ENCODE results near the gene IL26. TPM values are rescaled to one million over a fixed set of nuclear protein-coding genes. Genes with fewer than 3 reads are reported as not detected.

The IL26 gene
- polyA plus RNA-seq, 1 donor from 2014 or later, result not detected

GRCh38 chr12:68180792-68181744 lies 44.5 kb downstream of the IL26 start:
- H3K9me2 ChIP-seq (ENCODE audit: insufficient read depth, low read length), result no peaks in the 10 kb centered on the region
- no peak overlapping the region for H3K9ac ChIP-seq (ENCODE audit: low read length)
- no peak for TF ChIP-seq REST (IDR thresholded peaks at IDR 0.05; ENCODE audit: borderline replicate concordance)
- TF ChIP-seq EP300 (conservative IDR thresholded peaks at IDR 0.05; ENCODE audit: poor library complexity, severe bottlenecking), result no peak
- no peak for TF ChIP-seq SMC3 (conservative IDR thresholded peaks at IDR 0.05; ENCODE audit: poor library complexity)
- no peak for TF ChIP-seq TAF1 (IDR thresholded peaks at IDR 0.05; ENCODE audit: low read depth)
- TF ChIP-seq MXI1 (conservative IDR thresholded peaks at IDR 0.05; ENCODE audit: poor library complexity, severe bottlenecking), result no peak
- TF ChIP-seq RAD21 (conservative IDR thresholded peaks at IDR 0.05), result no peak
- TF ChIP-seq EZH2 (IDR thresholded peaks at IDR 0.05; ENCODE audit: borderline replicate concordance, insufficient read depth, low read length, poor library complexity, severe bottlenecking), result no peak
- TF ChIP-seq POLR2AphosphoS5 (IDR thresholded peaks at IDR 0.05), result no peak
- no peaks in the 10 kb centered on the region for H3K36me3 ChIP-seq (ENCODE audit: insufficient read depth, low read length)
- H3F3A ChIP-seq (ENCODE audit: insufficient read depth, low read length, poor library complexity, severe bottlenecking), result no peaks in the 10 kb centered on the region
- no peaks in the 10 kb centered on the region for H3K9me3 ChIP-seq (ENCODE audit: low read length)
- H3K27ac ChIP-seq (ENCODE audit: low read length), result no peak overlapping the region
- no peak overlapping the region for H3K4me3 ChIP-seq (ENCODE audit: low read length)
- no peak overlapping the region for H3K4me2 ChIP-seq (ENCODE audit: low read length)
- H3K79me2 ChIP-seq (replicated peaks; ENCODE audit: insufficient read depth, low read length), result no peaks in the 10 kb centered on the region
- no peaks in the 10 kb centered on the region for H3K27me3 ChIP-seq (ENCODE audit: insufficient read depth, low read depth, low read length)
- H2AFZ ChIP-seq (ENCODE audit: low read depth, low read length), result no peak overlapping the region
- H4K20me1 ChIP-seq (ENCODE audit: insufficient read depth), result no peaks in the 10 kb centered on the region

- no peaks in the 10 kb centered on the region for H3K9me3 ChIP-seq (ENCODE audit: low read length)
- no peaks in the 10 kb centered on the region for H3K9me2 ChIP-seq (ENCODE audit: insufficient read depth, low read length)
- H3K79me2 ChIP-seq (replicated peaks; ENCODE audit: insufficient read depth, low read length), result no peaks in the 10 kb centered on the region
- TF ChIP-seq EP300 (conservative IDR thresholded peaks at IDR 0.05; ENCODE audit: poor library complexity, severe bottlenecking) (no peak), MXI1 (conservative IDR thresholded peaks at IDR 0.05; ENCODE audit: poor library complexity, severe bottlenecking) (no peak), SMC3 (conservative IDR thresholded peaks at IDR 0.05; ENCODE audit: poor library complexity) (no peak), RAD21 (conservative IDR thresholded peaks at IDR 0.05) (no peak), CTCF (IDR thresholded peaks at IDR 0.05; ENCODE audit: poor library complexity, severe bottlenecking) (no peak), POLR2AphosphoS5 (IDR thresholded peaks at IDR 0.05) (no peak), REST (IDR thresholded peaks at IDR 0.05; ENCODE audit: borderline replicate concordance) (no peak)
- no peak overlapping the region for H3K9ac ChIP-seq (ENCODE audit: low read length)
- H3K27me3 ChIP-seq (ENCODE audit: insufficient read depth, low read depth, low read length), result no peaks in the 10 kb centered on the region
- H3F3A ChIP-seq (ENCODE audit: insufficient read depth, low read length, poor library complexity, severe bottlenecking), result no peaks in the 10 kb centered on the region
- H4K20me1 ChIP-seq (ENCODE audit: insufficient read depth), result no peaks in the 10 kb centered on the region
- H2AFZ ChIP-seq (ENCODE audit: low read depth, low read length), result no peak overlapping the region
- H3K27ac ChIP-seq (ENCODE audit: low read length), result no peak overlapping the region
- no peak overlapping the region for H3K4me3 ChIP-seq (ENCODE audit: low read length)
- H3K4me2 ChIP-seq (ENCODE audit: low read length), result no peak overlapping the region
- no peaks in the 10 kb centered on the region for H3K36me3 ChIP-seq (ENCODE audit: insufficient read depth, low read length)
These were observed 46.7 kb downstream of the IL26 start for GRCh38 chr12:68178774-68179439.

All from neural cell (in vitro differentiated cells).